Panc1 (cell line): ENCODE measurements around the gene RNF8.

ENCODE experiments used
- CTCF ChIP-seq: fragments of 450-650 bp; IDR thresholded peaks from 2 replicates; pipeline ENCODE4 v1.5.1; 2017; ENCODE audit warnings: mild to moderate bottlenecking
- POLR2AphosphoS5 ChIP-seq: IDR thresholded peaks from 2 replicates; pipeline ENCODE4 v1.6.1; 2012; ENCODE audit warnings: mild to moderate bottlenecking, low read depth, low read length, moderate library complexity
- REST ChIP-seq, 2 experiments: IDR thresholded peaks; 2 replicates each; pipeline ENCODE4 v1.6.1; 2011 to 2012; ENCODE audit warnings: low read depth in 2 of 2, control low read depth in 1 of 2, low read length in 1 of 2, mild to moderate bottlenecking in 1 of 2, moderate library complexity in 1 of 2; ENCODE audit not compliant: insufficient read depth in 1 of 2

- no peak for TF ChIP-seq CTCF
- TF ChIP-seq POLR2AphosphoS5: no peak
- no peak for TF ChIP-seq REST (IDR thresholded peaks at IDR 0.05; ENCODE audit: insufficient read depth in 1 of 2, low read depth in 2 of 2, low read length in 1 of 2)
Observed at GRCh38 chr6:37357288-37357687, 3.5 kb downstream of the RNF8 start.
